Omental fat pad (tissue), 4 donors: Measurements from ENCODE around the gene CBFA2T2. TPM values are rescaled to one million over a fixed set of nuclear protein-coding genes. Genes with fewer than 3 reads are reported as not detected.

Experiments
- ATAC-seq: fragments of 150-250 bp; one replicate; pipeline ENCODE4 v1.9.1; 2016; ENCODE audit warnings: mild to moderate bottlenecking, moderate library complexity; ENCODE audit not compliant: low FRiP score
- DNase-seq: peaks from one replicate; pipeline ENCODE4 v3.0.0-alpha.2; 2019; ENCODE audit warnings: low spot score
- CTCF ChIP-seq, 3 donors: fragments of 450-650 bp; IDR thresholded peaks; one replicate each; pipeline ENCODE4 v1.5.1; 2016 to 2017; ENCODE audit warnings: antibody characterized with exemption in 3 of 3, mild to moderate bottlenecking in 3 of 3, moderate library complexity in 2 of 3
- total RNA-seq, 4 donors: library from RNA; depleted of rRNA; stranded (reverse); fragments of >200 nt; gene quantifications; one replicate each; pipeline ENCODE4 v1.1.0, GENCODE V29; 2016

CBFA2T2 gene
- total RNA-seq, 4 donors from 2014 or later, result 5.8 to 11.8 (median 10.0) TPM

- no peak for DNase-seq
- ATAC-seq, result no peak
- no peak for TF ChIP-seq CTCF (IDR thresholded peaks at IDR 0.05)
Measured at GRCh38 chr20:33516882-33517281, 27.0 kb downstream of the CBFA2T2 start.

GRCh38 chr20:33518071-33518470, 28.2 kb downstream of the CBFA2T2 start:
- DNase-seq (no peak), ATAC-seq (no peak)
- no peak for TF ChIP-seq CTCF (IDR thresholded peaks at IDR 0.05)

- ATAC-seq (no peak), DNase-seq (no peak)
- TF ChIP-seq CTCF (IDR thresholded peaks at IDR 0.05), result no peak
Measured at GRCh38 chr20:33521461-33521860, 31.6 kb downstream of the CBFA2T2 start.

GRCh38 chr20:33522256-33522820, 32.4 kb downstream of the CBFA2T2 start:
- no peak for TF ChIP-seq CTCF (IDR thresholded peaks at IDR 0.05)
- ATAC-seq (no peak), DNase-seq (no peak)

- TF ChIP-seq CTCF (IDR thresholded peaks at IDR 0.05), result no peak
- ATAC-seq (no peak), DNase-seq (no peak)
Measured at GRCh38 chr20:33524261-33524660, 34.4 kb downstream of the CBFA2T2 start.

GRCh38 chr20:33526769-33527168, 36.9 kb downstream of the CBFA2T2 start:
- no peak for ATAC-seq
- no peak for TF ChIP-seq CTCF (IDR thresholded peaks at IDR 0.05)
- no peak for DNase-seq

- no peak for TF ChIP-seq CTCF (IDR thresholded peaks at IDR 0.05)
- no peak for ATAC-seq
- DNase-seq, result no peak
Measured at GRCh38 chr20:33531047-33531877, 41.4 kb downstream of the CBFA2T2 start.
